ENCODE data around the gene HOXA11.

The HOXA11 gene

GRCh38 chr7:27182861-27183681 is 2.0 kb downstream of the HOXA11 start:
- H3K4me3 ChIP-seq (ENCODE audit: low read depth, low read length): no peak overlapping the region
- no peak for DNase-seq (ENCODE audit: low read depth)
- TF ChIP-seq CTCF (IDR thresholded peaks at IDR 0.05; ENCODE audit: control insufficient read depth, extremely low read depth, insufficient read depth): no peak

- no peak overlapping the region for H3K4me3 ChIP-seq (ENCODE audit: low read depth, low read length)
- DNase-seq (ENCODE audit: low read depth): no peak
- TF ChIP-seq CTCF (IDR thresholded peaks at IDR 0.05; ENCODE audit: control insufficient read depth, extremely low read depth, insufficient read depth): no peak
Observed at GRCh38 chr7:27182285-27182841, 2.7 kb downstream of the HOXA11 start.

GRCh38 chr7:27181795-27182275 is 3.2 kb downstream of the HOXA11 start:
- H3K4me3 ChIP-seq (ENCODE audit: low read depth, low read length): no peak overlapping the region
- no peak for TF ChIP-seq CTCF (IDR thresholded peaks at IDR 0.05; ENCODE audit: control insufficient read depth, extremely low read depth, insufficient read depth)
- DNase-seq (ENCODE audit: low read depth): no peak

GRCh38 chr7:27180431-27181420 is 4.3 kb downstream of the HOXA11 start:
- DNase-seq (ENCODE audit: low read depth): no peak
- TF ChIP-seq CTCF (IDR thresholded peaks at IDR 0.05; ENCODE audit: control insufficient read depth, extremely low read depth, insufficient read depth): no peak
- H3K4me3 ChIP-seq (ENCODE audit: low read depth, low read length): no peak overlapping the region

- DNase-seq (ENCODE audit: low read depth): no peak
- H3K4me3 ChIP-seq (ENCODE audit: low read depth, low read length): no peak overlapping the region
Observed at GRCh38 chr7:27179503-27180430, 5.3 kb downstream of the HOXA11 start.

More at GRCh38 chr7:27179503-27180430, 5.3 kb downstream of the HOXA11 start:
- TF ChIP-seq CTCF (IDR thresholded peaks at IDR 0.05; ENCODE audit: control insufficient read depth, extremely low read depth, insufficient read depth): peak; percentile 65
